G401 (cell line): ENCODE results near the gene ALDH1B1. TPM values are rescaled to one million over a fixed set of nuclear protein-coding genes. Genes with fewer than 3 reads are reported as not detected.

Experiments used
- DNase-seq: peaks from one replicate; pipeline ENCODE4 v3.0.0-alpha.2; 2015; ENCODE audit warnings: low spot score
- in situ Hi-C: cut with HindIII; loops from 2 replicates; pipeline ENCODE4 v1.10.0; 2016; ENCODE audit warnings: low sequenced_read_pairs, mixed read lengths
- total RNA-seq: library from RNA; depleted of rRNA; stranded (reverse); fragments of >200 nt; shearing (Covaris generic); gene quantifications from 2 replicates; pipeline ENCODE4 v1.2.3, GENCODE V29; 2014; rRNA removed

Gene ALDH1B1
- total RNA-seq: 61.8 and 87.4 TPM in 2 replicates

DNA sequence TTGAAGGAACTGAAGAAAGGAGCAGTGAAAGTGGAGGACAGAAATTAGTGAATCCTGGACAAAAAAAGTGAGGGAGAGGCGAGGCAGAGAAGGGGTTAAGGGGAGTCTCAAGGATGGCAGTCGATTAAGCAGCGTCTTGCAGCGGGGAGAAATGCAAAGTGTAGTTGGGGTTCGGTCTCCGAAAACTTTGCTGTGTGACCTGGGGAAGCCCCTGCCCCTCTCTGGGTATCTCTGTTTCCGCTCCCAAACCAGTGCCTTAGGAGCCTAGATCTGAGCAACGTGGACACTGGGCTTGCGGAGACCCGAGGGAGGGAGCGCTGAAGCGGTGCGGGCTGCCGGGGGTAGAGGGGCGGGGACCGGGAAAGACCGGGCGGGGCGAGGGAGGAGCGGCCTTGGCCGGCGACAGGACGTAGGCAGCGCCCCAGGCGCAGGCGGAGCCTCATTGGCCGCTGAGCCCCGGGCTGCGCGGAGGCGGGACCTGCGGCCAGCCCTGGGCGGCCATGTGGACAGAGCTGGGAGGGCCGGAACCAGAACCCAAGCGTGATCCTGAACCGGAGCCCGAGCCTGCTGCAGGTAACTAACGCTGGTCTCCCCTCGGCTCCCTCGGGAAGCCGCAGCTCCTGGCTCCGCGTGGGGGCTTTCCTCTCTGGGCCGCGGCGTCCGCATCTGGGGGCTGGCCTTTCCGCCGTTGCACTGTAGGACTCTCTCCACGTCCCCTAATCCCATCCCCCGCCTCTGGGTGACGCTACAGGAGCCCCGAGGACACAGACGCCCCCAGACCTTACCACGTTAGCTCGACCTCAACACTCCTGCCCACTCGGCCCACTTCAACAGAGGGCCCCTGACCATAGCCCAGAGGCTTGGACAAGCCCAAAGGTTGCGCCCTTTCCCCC, at the start of gene ALDH1B1:
Gene ALDH1B1 (plus strand): TSS at position 468 of the 893 bp plus-strand sequence. CDS start 3,047 bp downstream, outside the sequence.
- peak; percentile 78 for DNase-seq
- in situ Hi-C loops: no loop called here

DNA sequence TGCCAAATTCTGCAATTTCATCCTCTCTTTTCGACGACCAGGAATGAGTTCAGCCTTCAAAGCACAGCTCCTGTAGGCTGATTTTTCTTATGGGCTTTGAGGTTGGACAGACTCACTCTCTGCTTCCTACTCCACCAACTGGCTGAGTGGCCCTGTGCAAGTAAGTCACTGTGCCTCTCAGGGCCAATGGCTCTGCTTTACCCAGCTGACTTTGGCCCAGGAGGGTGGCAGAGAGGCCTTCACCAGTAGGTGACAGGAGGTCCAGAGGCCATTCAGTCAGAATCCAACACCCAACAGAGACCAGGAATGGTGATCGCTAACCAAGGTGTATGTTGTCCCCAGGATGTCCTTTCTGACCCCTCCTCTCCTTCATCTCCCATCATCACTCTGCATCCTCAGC, 49.5 kb upstream of the ALDH1B1 start:
- DNase-seq: no peak
- in situ Hi-C loops: no loop called here

DNA sequence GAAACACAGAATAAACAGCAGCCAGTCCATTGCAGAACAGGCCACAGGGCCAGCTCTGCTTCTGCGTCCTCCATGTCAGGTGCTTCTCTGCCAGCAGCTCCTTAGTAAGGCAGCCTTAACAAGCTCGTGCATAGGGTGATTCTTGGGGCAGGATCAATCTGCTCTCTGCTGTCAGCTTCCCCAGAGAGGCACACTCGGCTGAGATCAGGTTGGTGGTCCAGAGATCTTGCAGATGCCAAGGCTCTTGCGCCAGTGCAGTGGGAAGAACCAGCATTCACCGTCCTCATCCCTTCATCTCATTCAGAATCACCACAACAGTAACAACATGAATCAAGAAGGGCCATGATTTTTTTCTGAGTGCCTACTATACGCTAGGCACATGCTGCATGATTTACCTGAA, 49.0 kb upstream of the ALDH1B1 start:
- no peak for DNase-seq
- in situ Hi-C loops: no loop called here

DNA sequence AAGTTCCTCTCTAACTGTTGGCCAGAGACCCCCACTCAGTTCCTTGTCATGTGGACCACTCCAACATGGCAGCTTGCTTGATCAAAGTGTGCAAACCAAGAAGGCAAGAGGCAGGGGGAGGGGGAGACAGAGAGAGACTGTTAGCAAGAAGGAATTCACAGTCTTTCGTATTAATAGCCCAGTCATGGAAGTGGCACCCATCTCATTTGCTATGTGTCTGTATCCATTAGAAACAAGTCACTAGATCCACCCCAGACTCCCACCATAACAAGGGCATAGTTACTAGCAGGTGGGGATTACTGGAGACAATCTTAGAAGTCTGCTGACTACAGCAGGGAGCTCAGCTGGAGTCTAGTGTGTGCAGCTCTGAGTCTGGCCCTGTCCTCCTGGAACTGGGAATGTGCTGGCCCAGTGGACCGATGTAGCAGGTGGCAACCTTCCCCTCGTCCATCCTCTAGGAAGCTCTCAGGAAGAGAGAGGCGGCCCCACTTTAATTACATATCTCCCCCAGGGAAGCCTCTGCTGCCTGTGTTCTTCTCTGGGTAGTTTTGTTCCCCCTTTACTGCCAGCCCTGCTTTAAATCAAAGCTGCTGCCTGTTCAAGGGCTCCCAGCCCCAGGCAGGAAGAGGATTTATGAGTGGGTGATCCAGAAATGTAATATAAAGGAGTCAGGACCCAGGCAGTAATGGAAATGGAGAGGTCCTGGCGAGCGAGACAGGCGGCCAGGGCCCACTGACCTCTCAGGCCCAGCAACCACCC, 47.8 kb upstream of the ALDH1B1 start:
- in situ Hi-C loops: no loop called here
- DNase-seq: no peak

DNA sequence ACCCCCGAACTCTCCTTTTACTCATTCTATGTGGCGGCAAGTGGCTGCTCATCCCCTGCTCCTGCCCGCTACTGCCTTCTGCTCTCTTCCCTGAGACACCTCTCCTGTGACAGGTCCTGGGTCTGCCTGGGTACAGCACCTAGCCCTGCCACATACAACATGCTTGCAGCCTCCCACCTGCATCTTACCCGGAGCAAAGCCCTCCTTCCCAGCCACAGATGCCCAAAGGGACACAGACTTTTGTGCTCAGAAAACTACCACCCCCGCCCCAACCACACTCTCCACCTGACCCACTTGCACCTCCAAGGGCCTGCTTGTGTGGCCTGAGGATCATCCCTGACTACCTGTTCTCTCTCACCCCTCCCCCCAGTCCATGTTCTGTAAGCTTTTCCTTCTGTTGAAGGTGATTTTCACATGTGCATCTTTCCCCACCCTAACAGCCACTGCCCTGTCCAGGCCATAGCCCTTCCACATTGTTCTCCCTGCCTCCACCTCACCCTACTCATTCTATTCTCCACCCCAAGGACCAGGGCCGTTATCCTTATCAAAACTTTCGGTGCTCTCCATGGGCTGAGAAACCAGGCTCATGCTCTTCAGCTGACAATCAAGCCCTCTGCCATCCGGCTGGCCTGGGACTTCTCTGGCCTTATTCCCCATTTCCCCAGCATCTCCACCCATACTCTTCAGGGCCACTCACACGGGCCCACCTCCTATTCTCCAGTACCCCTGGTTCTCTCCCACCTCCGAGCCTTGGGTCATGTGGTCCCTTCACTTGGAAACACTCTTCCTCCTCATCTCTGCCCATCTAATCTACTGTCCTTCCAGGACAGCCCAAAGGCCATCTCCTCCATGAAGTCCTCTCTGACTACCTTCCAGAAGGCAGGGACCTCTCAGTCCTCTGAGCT, 46.4 kb upstream of the ALDH1B1 start:
- no peak for DNase-seq
- in situ Hi-C loops: no loop called here

DNA sequence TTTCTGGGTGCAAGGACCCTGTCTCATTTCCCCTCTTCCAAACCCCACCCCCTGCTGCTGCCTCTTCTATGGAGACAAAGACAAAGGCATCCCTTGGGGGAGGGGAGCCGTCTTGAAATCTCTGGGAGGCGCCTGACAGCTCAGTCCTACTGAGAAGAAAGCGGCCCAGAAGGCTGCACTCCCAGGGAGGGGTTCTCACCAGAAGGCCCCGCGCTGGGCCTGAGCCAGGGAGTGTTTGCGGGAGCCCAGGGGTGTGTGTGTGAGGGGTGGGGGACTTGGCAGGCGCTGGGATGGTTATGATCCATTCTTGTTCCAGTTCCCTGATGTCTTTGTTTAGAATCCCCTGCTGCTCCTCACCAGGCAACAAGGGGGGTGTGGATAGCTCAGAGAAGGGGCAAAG, 45.7 kb upstream of the ALDH1B1 start:
- in situ Hi-C loops: no loop called here
- DNase-seq: no peak

DNA sequence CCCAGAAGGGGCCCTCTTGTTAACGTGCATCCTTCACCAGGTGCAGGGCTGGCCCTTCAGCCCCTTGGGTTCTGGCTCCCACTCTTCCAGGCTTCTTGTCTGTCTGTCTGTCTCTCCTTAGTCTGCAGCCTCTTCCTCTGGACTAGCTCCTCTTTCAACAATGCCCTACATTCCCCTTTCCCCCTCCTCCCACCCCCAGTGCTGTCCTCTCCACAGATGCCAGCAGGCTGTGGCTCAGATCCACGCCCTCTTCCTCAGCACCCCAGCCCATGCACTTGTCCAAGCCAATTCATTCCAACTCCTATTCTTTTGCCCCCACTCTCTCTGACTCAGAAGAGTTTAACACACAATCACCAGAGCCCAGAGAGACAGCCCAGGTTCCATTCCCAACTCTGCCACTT, 45.2 kb upstream of the ALDH1B1 start:
- in situ Hi-C loops: no loop called here
- no peak for DNase-seq

DNA sequence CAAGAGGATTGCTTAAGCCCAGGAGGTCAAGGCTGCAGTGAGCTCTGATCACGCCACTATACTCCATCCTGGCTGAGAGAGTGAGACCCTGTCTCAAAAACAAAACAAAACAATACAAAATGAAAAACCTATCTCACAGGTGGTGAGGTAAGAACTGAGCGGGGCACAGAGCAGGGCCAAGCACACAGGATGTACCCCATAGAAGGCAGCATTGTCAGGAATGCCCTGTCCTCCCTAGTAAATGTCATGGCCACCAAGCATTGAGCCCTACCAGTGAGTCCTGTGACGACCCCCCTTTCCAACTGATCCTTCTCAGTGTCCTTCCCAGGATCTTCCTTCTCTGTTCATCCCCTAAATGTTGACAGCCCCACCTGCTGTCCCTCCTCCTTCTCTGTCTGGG, 44.6 kb upstream of the ALDH1B1 start:
- DNase-seq: no peak
- in situ Hi-C loops: no loop called here

DNA sequence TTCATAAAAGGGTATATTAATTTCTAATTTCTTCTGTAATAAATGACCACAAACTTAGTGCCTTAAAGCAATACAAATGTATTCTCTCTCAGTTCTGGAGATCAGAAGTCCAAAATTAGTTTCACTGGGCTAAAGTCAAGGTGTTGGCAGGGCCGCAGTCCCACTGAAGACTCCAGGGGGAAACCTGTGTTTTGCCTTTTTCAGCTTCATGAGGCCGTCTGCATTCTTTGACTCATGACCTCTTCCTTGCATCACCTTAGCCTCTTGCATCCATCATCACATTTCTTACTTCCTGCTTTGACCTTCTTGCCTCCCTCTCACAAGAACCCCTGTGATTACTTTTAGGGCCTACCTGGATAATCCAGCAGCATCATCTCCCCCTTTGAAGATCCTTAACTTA, 42.0 kb upstream of the ALDH1B1 start:
- DNase-seq: no peak
- in situ Hi-C loops: no loop called here

DNA sequence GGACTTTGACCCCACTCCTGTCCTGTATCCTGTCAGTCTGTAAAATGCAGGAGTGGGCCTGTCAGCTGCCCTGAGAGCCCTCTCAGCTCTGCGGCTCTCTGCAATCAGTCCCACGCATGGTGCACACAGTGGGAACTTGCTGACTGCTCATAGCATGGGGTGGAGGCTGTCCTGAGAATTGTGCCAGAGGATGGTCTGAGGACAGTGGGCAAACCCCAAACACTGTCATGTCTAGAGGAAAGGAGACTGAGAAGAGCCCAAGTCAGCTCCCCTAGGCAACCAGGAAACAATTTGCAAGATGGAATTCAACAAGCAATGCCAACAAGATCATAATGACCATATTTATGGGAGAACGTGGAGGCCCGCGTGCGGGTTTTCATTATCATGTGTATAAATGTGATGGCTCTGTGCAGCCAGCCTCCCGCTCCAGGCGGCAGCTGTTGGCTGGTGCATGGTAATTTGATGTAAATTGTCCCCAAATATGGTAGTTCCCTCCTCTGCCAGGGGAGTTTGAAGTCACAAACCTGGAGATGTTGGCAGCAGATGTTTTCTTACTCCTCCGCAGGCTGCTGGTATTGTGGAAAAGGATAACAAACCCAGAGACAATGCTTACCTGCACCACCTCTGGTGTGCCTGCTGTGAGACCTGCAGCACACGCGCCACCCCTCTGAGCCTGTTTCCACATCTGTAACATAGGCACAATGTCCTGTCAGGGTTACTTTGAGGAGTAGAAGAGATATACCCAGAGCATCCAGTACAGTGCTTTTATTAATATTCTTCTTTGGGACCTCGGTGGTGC, 39.8 kb upstream of the ALDH1B1 start:
- no peak for DNase-seq
- in situ Hi-C loops: no loop called here

DNA sequence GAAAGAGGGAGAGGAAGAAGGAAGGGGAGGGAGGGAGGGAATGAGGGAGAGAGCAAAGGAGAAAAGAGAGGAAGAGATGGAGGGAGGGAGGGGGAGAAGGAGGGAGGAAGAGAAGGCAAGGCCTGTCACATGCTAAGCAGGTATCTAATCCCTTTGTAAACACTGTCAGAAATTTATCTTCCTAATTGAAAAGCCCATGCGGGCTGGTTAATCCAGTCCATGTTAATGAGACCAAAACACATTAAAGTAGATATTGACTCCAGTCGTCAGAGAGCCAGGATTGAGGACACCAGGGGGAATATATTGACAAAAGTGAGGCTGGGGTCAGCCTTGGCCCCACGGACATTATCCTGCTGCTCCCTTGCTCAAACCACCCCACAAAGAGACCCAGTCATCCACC, 37.4 kb upstream of the ALDH1B1 start:
- no peak for DNase-seq
- in situ Hi-C loops: no loop called here

DNA sequence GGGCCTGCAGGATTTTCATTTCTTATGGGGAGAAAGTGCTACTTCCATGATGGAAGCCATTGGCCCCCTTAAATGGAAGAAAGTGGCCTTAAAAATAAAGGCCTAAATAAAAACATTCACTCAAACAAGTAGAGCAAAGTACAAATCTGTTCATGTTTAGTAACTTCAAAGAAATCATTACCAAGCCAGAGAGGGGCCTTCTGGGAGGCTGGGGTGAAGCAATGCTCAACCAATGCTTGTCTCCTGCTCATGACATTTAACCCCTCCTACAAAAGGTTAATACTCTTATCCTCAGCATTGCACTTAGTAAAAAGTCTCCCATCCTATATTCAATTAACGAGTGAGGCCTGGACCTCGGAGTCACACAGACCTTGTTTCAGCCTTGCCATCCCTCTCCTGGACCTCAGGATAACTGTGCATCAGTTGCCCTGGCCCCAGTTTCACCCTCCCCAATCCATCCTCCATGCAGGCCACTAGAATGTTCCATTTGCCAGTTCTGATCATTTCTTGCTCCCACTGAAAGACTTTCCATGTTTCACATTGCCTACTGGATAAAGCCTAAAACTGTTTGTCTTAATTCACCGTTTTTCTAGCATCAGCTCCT, 36.9 kb upstream of the ALDH1B1 start:
- in situ Hi-C loops: no loop called here
- DNase-seq: no peak

DNA sequence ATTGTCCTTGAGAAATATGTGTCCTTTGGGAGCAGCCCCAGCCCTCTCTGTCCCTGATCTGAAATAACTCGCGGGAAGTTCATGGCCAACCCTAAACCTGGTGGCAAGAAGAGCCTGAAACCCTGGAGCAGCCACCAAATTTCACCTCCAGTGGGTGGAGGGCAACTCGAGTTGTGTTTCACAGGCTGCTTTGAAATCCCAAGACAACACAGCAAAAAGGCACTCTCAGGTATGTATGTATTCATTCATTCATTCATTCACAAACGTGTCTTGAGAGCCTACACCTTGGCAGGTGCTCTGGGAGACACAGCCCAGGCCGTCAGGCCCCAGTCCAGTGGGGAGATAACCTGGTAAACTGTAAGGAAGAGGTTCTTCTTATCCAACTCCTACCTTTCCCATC, 35.7 kb upstream of the ALDH1B1 start:
- DNase-seq: no peak
- in situ Hi-C loops: no loop called here

DNA sequence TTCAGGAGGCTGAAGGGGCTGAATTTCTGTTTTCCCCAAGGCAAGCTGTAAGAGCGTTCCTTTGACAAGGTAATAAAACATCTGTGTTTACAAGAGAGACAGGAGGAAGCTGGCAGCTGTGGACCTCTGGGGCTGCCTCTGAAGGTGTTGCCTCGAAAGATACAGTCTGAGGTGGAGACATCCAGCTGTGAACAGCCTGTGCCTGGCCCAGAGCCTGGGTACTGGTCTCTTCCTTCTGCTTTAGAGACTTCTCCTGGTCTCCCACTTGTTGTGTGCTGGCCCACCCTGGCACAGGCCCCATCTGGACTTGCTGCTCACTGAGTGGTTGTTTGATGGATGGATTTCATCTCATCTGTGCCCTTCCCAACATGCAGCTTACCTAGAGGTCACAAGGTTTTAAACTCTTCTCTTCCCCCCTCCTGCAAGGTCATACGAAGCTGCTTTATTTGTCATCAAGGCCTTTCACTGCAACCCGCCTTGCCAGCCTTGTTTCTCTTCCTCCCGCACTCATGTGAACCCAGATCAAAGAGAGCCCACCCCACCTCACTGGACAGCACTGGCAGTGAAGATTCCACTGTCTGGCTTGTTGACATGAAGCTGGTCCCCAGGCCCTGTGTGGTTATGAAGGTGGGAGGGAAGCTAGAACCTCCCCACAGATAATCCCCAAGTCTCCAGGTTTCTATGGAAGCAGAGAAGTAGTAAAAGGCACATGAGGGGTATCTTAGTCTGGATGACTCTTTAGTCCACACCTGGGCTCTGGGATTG, 35.0 kb upstream of the ALDH1B1 start:
- in situ Hi-C loops: no loop called here

DNA sequence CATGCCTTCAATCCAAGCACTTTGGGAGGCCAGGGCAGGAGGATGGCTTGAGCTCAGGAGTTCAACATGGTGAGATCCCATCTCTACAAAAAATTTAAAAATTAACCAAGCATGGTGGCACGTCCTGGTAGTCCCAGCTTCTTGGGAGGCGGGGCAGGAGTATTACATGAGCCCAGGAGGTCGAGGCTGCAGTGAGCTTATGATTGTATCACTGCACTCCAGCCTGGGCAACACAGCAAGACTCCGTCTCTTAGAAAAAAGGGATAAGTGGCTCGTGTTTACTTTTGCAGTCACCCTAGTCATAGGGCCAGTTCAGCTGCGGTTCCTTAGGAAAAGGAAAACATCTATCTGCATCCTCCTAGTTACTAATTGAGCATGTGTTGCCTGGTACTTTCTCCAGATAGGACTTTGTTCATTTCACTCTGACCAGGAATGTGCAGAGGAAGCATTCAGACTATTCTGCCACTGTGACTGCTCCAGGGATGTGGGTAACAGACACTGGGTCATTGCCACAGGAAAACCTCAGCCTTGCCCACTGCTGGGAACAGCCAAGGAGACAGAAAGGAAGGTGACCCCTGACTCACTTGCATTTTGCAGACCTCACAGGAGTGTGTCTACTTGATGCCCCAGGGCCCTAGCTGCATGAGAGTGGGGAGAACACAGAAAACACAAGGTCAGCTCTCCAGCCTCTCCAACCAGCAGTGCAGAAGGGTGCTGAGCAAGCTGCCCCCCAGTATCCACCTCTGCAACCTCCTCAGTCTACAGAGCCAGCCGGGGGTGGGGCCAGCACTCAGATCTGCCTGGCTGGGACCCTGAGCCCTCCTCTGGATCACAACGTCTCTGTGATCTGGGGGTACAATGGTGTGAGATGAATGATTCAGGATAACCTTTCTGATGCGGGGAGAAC, 33.9 kb upstream of the ALDH1B1 start:
- in situ Hi-C loops: no loop called here
- no peak for DNase-seq

More for the DNA sequence above, 35.0 kb upstream of the ALDH1B1 start:
- no peak for DNase-seq

DNA sequence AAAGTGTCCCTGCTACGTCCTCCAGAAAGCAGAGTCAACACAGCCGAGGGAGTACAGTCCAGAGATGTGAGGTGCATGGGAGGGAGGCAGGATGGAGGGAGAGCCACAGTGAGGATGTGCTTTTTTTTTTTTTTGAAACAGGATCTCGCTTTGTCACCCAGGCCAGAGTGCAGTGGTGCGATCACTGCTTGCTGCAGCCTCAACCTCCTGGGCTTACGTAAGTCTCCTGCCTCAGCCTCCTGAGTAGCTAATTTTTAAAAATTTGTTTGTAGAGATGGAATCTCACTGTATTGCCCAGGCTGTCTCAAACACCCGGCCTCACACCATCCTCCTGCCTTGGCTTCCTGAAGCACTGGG, 33.2 kb upstream of the ALDH1B1 start:
- in situ Hi-C loops: no loop called here
- no peak for DNase-seq
